Adrenal gland (tissue), 5 donors: ENCODE results near the gene SSTR4.

Source experiments
- CTCF ChIP-seq, 6 experiments: fragments of 450-650 bp in 4 of 6; fragments of 200-600 bp in 2 of 6; sonication (generic) in 1 of 6; IDR thresholded peaks; 1 replicate in 5 of 6; 2 replicates in 1 of 6; pipeline versions ENCODE4 v1.5.1 to v1.8.0; 2016 to 2021; ENCODE audit warnings: antibody characterized with exemption in 6 of 6, mild to moderate bottlenecking in 2 of 6, moderate library complexity in 1 of 6
- POLR2A ChIP-seq, 2 donors: fragments of 450-650 bp; IDR thresholded peaks; one replicate each; pipeline ENCODE4 v1.6.1; 2017; ENCODE audit warnings: antibody characterized with exemption in 2 of 2, mild to moderate bottlenecking in 2 of 2, moderate library complexity in 1 of 2
- donor health status: DM: no; HTN: no; CAD: no.

- TF ChIP-seq CTCF (IDR thresholded peaks at IDR 0.05) = no peak
- TF ChIP-seq POLR2A (IDR thresholded peaks at IDR 0.05) = no peak
These were observed 14.7 kb upstream of the SSTR4 start for GRCh38 chr20:23020230-23021018.
